Head of caudate nucleus (tissue), 42 donors: ENCODE measurements around the gene GRM5.

ENCODE experiments used
- DNase-seq, 42 donors: peaks; one replicate each; pipeline versions ENCODE4 v3.0.0 to v3.0.0-alpha.2; 2020 to 2021; ENCODE audit warnings: mixed read lengths in 7 of 42
- intact Hi-C: fragments of 100-400 bp; cut with DNase I; formaldehyde crosslinking; loops from one replicate; pipeline ENCODE4 v1.15.0; 2022

The GRM5 gene

DNA sequence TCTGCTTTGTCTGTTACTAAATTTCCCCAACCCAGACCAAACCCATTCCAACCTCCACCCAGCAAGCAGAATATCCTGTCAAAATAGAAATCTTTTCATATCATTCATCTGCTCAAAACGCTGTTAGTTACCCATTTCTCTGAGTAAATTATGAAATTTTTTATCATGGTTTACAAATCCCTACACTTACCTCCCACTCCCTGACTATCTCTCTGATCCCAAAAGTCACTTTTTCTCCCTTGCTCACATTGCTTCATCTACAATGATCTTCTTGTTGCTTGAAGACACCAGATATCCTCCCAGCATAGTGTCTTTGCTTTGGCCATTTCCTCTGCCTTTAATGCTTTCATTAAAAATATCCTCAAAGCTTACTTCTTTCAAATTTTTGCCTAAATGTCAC, 532.8 kb downstream of the GRM5 start:
- no peak for DNase-seq
- intact Hi-C loops, result no loop called here

DNA sequence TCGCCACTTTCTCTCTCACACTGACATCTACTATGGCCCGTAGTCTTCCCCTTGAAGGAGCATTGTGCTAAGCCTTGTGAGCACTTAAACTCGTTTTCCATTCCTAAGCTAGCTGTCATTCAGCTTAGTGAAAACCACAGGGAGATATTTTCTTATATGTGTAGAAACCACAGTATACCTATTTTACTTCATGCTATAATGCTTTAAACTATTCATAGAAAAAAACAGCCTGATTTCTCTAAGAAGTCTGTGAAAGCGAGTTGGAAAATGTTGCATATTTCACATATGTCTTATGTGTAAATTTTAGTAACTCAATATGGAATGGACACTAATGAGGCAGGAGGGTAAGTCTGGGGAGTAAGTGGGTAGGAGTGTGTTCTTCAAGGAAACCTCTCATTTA, 534.0 kb downstream of the GRM5 start:
- no peak for DNase-seq
- intact Hi-C loops, result no loop called here

DNA sequence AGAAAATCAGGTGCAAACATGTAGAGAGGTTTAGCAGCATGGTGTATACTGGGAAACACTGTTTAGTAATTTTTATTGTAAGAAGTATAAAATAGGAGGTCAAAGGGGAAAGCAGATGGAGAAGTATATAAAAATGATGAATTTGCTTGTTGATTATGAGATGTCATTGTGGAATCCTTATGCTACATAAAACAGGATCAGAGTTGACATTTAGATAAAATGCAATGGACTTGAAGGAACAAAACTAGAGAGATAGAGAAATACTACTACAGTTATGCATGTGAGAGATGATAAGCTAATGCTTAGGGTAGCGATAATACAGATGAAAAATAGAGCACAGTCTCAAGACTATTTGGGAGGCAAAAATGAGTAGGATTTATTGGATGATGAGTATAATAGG, 536.4 kb downstream of the GRM5 start:
- DNase-seq, result no peak
- intact Hi-C loops, result no loop called here

DNA sequence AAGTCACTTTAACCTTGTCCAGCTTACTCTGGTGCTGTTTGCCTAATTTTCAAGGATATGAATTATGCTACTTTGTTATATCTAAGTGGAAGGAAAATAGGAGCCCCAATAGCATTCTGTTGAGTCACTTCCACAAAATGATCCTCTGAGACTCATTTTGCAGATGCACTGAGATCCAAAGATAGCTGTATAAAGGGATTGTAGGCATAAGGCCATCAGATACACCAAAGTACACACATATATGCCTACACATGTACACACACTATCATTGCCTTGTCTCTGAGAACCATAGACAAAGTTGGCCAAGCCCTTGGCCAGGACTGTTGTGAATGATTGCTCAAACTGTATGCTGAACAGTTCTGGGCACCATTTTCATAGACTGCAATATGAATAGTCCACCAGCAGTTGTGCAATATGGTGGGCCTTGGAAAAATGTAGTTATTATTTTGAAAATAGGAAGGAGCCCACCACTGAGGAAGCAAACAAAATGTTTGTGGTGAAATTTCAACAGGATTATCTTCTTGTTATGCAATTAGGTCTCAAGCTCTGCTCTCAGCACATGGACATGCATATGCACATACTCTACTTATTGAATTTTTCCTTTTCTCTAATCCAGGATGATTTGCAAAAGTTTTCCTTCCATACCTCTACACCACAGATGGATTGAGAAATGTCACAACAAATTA, 542.3 kb downstream of the GRM5 start:
- intact Hi-C loops, result no loop called here
- DNase-seq, result no peak

DNA sequence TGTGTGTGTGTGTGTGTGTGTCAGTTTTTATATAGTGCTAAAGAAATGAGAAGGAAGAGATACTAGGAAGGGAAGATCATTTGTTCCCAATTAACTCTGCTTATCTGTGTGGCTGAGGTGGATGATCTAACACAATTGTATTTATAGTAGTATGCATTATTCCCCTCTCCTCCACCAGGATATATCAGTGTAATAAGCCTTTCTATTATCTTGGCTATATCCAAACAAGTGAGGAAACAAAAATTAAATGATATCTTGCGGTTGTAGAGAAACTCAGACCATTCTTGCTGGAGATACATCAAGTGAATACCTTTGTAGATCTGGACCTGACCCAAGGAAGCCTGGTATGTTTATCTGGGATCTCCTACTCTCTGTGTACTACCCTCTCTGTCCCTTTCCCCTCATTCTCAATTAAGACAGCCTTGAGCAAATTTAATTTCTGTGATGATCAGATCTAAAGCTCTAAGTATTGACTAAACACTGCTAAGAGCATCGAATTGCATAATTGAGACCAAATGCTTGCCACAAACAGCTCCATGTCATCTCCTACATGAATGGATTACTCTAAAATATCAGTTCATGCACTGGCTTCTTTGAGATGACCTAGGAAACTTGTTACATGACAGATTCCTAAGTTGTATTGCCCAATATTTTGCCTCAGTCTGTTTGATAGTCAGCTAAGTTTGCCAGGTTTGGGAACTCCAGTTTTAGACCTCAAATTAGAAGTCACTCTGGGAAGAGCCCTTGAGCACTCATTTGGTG, 543.0 kb downstream of the GRM5 start:
- DNase-seq, result no peak
- intact Hi-C loops, result no loop called here

DNA sequence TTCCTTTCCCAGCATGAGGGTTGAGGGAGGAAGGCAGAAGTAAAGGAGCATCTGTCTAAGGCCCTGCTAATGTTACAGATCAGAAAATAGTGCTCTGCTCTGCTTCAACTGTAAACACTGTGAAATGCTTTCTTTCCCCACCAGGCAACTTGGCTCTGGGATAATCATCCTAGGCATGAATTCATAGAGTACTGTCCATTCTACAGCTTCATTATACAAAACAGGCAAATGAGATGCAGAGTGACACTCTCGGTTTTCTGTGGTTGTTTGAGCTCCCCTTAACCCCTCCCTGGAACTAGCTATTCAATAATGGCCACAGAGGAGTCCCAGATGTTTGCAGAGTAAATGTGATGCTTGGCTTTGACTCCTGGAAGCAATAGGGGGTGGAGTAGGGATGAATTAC, 544.0 kb downstream of the GRM5 start:
- DNase-seq, result no peak
- intact Hi-C loops, result no loop called here

DNA sequence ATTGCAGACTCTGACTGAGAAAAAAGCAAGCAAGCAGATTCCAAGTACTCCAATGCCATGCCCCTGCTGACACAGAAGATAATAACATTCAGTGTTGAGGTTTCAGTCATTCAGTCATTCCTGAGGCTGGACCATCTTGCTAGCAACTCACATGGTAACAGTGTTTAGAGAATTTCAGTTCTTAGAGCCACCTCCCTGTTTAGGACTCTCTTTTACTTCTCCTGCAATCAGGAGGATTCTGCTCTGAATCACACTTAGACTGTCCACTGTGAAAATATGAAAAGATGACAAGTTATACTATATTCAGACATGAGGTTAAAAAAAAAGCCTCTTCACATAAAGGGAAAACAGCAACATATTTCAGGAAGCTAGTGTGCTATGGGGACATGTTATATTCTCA, 544.4 kb downstream of the GRM5 start:
- DNase-seq, result no peak
- intact Hi-C loops, result no loop called here

DNA sequence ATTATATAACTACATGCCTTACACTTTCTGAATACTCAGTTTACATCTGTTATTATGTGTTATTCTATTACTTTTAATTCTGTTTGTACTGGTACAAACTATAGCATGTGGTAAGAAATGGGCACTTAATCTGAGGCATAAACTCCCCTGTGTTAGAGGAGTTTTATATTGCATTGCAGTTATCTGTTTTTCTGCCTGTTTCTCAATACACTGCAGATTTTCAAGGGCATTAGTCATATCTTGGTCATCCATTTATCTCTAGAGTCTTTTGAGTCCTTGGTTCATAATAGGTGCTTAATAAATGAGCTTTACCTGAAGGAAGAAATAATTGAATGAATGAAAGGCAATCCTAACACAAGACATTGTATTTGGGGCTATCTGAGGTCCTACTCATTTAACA, 545.4 kb downstream of the GRM5 start:
- intact Hi-C loops, result no loop called here

DNA sequence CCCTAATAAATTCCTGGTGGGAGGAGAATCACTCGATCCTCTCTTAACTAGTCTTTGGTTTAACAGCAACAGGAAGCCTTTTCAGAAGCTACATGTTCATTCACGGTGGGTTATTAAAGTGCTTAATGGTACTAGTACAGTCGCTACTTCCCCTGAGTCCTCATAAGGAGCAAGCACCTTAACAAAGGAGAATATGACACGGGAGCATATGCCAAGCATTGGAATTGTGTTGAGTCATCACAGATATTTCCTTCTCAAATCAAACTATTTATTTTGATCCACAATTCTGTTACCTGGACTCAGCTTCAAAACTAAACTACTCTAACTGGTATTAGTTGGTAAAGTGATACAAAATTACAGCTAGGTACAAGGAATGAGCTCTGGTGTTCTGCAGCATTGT, 550.8 kb downstream of the GRM5 start:
- intact Hi-C loops, result no loop called here
- DNase-seq, result no peak

More for the DNA sequence above, 545.4 kb downstream of the GRM5 start:
- DNase-seq, result no peak

DNA sequence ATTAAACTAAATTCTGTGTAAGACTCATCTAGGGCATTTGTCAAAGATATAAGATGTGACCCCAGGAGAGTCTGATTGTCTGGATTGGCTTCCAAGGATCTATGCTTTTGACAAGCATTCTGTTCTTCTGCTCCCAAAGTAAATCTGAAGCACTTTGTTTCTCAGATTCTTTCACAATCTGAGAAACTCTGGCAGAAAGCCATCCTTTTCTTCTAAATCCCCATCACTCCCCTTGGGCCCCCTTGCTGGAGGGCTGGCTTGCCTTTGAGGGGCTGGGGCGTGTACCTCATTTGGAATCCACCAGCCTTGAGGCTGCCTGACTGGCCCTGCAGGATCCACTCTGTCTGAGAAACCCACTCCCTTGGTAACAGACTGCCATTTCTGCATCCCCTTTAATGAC, 554.8 kb downstream of the GRM5 start:
- no peak for DNase-seq
- intact Hi-C loops, result no loop called here

DNA sequence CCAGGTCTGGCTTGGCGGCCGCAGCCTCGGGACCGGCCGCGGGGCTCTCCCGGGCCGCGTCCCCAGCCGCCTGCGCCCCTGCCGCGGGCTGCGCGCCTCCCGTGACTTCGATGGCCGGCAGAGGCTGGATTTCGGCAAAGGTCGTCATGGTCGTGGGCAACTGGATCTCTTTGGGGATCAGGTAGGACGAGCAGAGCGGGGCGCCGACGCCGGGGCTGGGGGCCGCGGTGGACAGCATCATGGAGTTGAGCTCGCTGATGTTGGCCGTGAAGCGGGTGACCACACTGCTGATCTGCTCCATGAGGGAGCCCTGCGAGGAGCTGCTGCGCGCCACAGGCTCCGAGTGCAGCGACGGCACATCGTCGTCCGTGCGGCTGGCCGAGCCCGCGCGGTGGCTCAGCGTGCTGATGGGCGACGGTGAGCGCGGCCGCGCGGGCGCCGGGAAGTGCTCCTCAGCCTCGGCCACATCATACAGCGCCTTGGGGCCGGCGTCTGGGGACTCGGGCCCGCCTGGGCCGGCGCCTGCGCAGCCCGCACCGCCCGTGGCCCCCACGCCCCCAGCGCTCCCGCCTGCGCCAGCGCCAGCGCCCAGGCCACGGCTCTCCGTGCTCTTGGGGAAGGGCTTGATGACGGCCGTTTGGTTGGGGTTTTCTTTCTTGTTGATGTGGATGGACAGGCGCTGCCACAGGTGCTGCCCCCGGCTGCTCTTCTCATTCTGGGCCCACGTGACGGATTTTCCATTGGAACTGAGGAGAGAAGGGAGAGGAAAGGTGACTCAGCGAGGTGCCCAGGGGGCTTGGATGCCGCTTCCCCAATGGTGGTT, 556.8 kb downstream of the GRM5 start:
- DNase-seq, result peak in 2 of 42 donors; percentile 12 to 29
- intact Hi-C loops, result no loop called here

DNA sequence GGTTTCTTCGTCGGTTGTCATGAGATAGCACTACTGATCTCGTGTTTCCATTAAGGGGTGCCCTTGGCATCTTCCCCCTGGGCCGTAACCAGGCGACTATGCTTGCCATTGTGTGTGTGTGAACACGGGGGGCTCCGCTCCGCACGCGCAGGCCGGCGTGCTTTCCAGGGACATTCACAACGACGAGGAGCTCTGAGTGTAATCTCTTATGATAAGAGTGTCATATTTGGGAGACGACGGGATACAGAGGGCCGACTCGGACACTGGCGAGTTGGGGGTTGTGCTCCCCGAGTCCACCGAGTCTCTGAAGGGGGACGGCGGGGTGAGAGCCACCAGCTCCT, 557.4 kb downstream of the GRM5 start:
- no peak for DNase-seq
- intact Hi-C loops, result no loop called here

DNA sequence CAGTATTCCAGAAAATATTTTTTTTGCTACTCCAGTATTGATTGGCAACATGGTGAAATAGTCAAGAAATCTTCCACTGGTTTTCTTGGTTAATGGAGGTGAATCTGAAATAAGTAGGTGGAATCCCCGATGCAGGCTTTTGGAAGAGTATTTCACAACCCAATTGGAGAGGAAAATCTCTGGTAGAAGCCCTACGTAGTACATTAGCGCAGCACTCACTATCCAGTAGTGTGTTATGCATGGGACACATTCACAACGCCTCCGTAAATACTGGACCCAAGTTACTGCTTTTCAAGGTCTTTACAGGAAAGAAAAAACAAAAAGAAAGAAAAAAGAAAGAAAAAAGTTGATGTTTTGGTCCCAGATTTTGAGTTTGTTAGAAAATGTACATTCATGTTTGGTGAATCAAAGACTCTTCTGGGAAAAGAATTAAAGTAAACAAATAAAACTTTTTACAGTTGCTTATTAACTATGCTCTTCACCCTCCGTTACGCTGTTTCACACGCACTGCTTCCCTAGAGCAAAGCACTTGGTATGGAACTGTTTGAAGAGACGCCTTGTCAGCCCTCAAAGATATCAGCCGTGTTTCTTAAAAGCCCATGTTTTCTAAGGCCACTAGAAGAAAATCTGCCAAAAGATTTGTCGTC, 557.9 kb downstream of the GRM5 start:
- intact Hi-C loops, result no loop called here
- DNase-seq, result no peak

DNA sequence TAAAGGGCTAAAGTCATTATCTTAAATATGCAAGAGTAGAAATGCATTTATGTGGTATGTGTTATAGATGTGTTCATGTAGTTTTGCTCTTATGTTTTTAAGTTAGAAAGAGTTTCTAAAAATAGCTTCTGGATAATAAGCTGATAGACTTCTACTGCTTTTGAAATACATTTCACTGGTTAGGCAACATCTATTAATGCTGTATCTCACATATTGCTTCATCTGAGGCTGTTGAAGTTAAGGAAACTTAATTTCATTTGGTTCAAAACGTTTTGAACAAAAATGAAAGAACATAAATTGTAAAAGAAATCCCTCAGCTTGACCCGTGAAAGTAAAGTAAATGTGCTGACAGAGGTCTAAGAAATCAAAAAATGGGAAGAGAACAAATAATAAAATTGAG, 564.2 kb downstream of the GRM5 start:
- intact Hi-C loops, result no loop called here
- DNase-seq, result no peak

DNA sequence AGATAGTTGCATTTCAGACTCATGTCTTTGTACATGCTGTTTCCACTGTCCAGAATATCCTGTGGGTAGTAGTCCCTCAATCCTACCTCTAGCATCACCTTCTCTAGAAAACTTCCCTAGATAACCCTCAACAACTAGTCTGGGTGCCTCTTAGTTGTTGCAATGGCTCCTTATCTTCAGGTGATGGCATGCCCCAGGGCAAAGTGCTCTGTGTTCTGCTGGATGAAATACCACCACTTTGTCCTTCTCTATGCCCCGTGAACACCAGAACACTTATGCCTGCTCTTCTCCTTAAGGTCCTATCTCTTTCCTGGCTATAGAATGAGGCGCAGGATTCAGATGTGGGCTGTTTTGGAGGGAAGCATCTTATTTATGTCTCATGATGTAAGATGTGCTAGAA, 569.9 kb downstream of the GRM5 start:
- intact Hi-C loops, result no loop called here
- no peak for DNase-seq

DNA sequence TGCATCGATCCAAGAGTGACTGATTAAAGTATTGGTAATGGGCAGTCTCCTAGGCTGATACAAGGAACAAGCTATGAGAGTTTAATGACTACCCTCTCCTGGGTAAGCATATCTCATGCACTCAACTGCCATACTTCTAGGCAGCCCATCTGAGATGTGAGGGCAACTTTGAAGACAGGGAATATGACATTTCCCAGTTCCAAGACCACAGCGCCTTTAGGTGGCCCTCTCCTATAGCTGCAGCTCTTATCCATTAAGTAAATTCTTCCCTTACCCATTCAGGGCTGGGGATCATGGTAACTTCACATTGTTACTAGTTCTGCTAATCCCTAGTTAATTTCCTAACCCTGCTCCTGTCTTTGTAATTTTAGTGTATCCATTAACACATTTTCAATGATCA, 570.9 kb downstream of the GRM5 start:
- intact Hi-C loops, result no loop called here
- DNase-seq, result no peak

DNA sequence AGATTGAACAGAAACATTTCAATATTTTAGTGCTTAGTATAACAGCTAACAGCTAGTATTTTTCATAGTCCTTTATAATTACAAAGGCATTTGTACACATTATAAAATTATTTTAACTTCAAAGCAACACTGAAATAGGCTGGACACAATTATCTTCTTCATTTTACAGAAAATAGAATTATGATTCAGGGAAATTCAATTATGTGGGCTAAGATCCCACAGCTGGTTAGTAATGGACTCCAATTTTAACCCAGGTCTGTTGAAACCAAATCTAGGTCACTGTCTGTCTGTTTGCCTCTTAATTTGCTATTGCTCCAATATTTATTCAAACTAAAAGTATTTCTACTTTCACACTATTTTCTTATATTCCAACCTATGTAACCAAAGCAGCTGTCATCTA, 574.1 kb downstream of the GRM5 start:
- intact Hi-C loops, result no loop called here
- DNase-seq, result no peak

DNA sequence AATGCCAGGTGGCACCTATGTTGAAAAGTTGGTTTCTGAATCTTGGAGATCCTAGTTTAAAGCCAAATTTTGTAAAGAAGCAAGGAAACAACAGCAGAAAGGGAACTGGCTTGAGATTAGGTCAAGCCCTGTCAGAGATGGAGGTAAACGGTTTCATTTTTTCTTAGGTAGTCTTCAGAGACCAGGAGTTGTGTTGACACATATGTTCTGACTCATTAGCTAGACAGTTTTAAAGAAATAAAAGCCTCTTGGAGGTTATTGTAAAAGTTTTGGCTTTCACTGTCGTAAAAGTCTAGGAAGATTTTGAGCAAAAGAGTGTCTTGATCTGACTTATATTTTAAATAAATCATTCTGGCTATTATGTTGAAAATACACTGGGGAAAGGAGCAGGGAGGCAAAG, 576.8 kb downstream of the GRM5 start:
- DNase-seq, result no peak
- intact Hi-C loops, result no loop called here

DNA sequence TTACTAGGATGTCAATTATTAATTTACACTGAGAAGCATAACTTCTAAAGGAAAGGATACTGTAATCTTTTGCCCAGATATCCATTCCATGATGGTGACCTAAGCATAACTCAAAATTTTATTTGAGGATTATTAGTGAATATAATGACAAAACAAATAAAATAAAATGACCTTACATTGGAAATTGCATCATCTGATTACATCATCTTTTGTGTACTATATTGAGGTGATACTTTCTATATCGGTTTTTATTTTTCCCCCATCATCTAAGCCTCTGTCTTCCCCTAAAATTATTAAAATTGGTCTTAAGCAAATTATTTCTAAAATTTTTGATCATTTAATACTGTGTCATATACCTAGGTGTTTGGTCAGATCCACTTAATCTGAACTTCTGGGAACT, 578.1 kb downstream of the GRM5 start:
- intact Hi-C loops, result no loop called here
- DNase-seq, result no peak
